Mesothelial cell of epicardium (in vitro differentiated cells): ENCODE results near the gene EEIG1. TPM values are rescaled to one million over a fixed set of nuclear protein-coding genes. Genes with fewer than 3 reads are reported as not detected.

ENCODE experiments used
- DNase-seq, 2 experiments: peaks; one replicate each; pipeline ENCODE4 v3.0.0; 2021; ENCODE audit warnings: low spot score in 2 of 2; ENCODE audit not compliant: unreplicated experiment in 2 of 2
- H3K27ac Mint-ChIP-seq: 2 replicates; pipeline ENCODE4 v1.8.0; 2021; ENCODE audit warnings: mixed read lengths
- H3K27me3 Mint-ChIP-seq: 2 replicates; pipeline ENCODE4 v1.8.0; 2021; ENCODE audit warnings: low read depth, mixed read lengths
- H3K36me3 Mint-ChIP-seq: 2 replicates; pipeline ENCODE4 v1.8.0; 2021; ENCODE audit warnings: mixed read lengths
- H3K4me1 Mint-ChIP-seq: 2 replicates; pipeline ENCODE4 v1.8.0; 2021; ENCODE audit warnings: mixed read lengths
- H3K4me3 Mint-ChIP-seq: 2 replicates; pipeline ENCODE4 v1.8.0; 2021; ENCODE audit warnings: mild to moderate bottlenecking, moderate library complexity, mixed read lengths
- H3K9me3 Mint-ChIP-seq: 2 replicates; pipeline ENCODE4 v1.8.0; 2021; ENCODE audit warnings: mixed read lengths
- total RNA-seq: library from RNA; stranded (reverse); gene quantifications from 3 replicates; pipeline ENCODE4 v1.2.1, GENCODE V29; 2021
- TF ChIP-seq, protein P1 (sequence below): fragments of 200-600 bp; sonication (generic); IDR thresholded peaks from one replicate; pipeline ENCODE4 v1.5.0; 2021; ENCODE audit warnings: antibody characterized with exemption; ENCODE audit not compliant: unreplicated experiment

EEIG1 gene
- total RNA-seq, 1 donor from 2014 or later = 67.4 TPM

GRCh38 chr9:127977009-127977883 is 3.5 kb downstream of the EEIG1 start:
- Mint-ChIP-seq H3K4me3 (peak overlapping the region; percentile 97), H3K9me3 (no peaks in the 10 kb centered on the region), H3K27ac (peak overlapping the region; percentile 75), H3K36me3 (no peaks in the 10 kb centered on the region), H3K4me1 (peaks cover 58% of the 10 kb centered on the region), H3K27me3 (no peaks in the 10 kb centered on the region)
- DNase-seq = no peak
- TF ChIP-seq, protein P1, sequence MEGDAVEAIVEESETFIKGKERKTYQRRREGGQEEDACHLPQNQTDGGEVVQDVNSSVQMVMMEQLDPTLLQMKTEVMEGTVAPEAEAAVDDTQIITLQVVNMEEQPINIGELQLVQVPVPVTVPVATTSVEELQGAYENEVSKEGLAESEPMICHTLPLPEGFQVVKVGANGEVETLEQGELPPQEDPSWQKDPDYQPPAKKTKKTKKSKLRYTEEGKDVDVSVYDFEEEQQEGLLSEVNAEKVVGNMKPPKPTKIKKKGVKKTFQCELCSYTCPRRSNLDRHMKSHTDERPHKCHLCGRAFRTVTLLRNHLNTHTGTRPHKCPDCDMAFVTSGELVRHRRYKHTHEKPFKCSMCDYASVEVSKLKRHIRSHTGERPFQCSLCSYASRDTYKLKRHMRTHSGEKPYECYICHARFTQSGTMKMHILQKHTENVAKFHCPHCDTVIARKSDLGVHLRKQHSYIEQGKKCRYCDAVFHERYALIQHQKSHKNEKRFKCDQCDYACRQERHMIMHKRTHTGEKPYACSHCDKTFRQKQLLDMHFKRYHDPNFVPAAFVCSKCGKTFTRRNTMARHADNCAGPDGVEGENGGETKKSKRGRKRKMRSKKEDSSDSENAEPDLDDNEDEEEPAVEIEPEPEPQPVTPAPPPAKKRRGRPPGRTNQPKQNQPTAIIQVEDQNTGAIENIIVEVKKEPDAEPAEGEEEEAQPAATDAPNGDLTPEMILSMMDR = no peak

DNA sequence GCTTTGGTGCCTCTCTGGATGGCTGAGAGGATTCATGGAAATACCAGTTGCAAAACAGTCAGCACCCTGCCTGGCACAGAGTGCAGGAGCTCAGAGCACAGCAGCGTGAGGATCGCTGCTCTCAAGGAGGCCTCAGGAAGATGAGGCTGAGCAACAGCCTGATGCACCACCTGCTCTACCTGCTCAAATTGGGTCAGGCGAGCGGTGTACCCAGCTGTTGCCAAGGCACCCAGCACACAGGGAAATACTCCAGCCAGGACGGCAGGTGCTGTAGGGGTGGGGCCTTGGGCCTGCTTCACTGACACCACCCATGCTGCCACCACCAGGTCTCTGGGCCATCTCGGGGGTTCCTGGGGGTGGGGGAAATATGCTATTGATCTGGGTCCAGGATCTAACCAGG is 4.3 kb downstream of the EEIG1 start:
- Mint-ChIP-seq H3K9me3 (no peaks in the 10 kb centered on the region), H3K27me3 (no peaks in the 10 kb centered on the region), H3K27ac (no peak overlapping the region), H3K36me3 (no peaks in the 10 kb centered on the region), H3K4me3 (peak overlapping the region; percentile 26), H3K4me1 (peaks cover 61% of the 10 kb centered on the region)
- TF ChIP-seq, protein P1 = no peak
- DNase-seq = no peak

- peaks cover 64% of the 10 kb centered on the region for H3K4me1 Mint-ChIP-seq
- H3K9me3 Mint-ChIP-seq = no peaks in the 10 kb centered on the region
- TF ChIP-seq, protein P1 = no peak
- H3K36me3 Mint-ChIP-seq = no peaks in the 10 kb centered on the region
- H3K27ac Mint-ChIP-seq = no peak overlapping the region
- no peaks in the 10 kb centered on the region for H3K27me3 Mint-ChIP-seq
- DNase-seq = no peak
- no peak overlapping the region for H3K4me3 Mint-ChIP-seq
Observed at GRCh38 chr9:127975376-127976315, 5.1 kb downstream of the EEIG1 start.

DNA sequence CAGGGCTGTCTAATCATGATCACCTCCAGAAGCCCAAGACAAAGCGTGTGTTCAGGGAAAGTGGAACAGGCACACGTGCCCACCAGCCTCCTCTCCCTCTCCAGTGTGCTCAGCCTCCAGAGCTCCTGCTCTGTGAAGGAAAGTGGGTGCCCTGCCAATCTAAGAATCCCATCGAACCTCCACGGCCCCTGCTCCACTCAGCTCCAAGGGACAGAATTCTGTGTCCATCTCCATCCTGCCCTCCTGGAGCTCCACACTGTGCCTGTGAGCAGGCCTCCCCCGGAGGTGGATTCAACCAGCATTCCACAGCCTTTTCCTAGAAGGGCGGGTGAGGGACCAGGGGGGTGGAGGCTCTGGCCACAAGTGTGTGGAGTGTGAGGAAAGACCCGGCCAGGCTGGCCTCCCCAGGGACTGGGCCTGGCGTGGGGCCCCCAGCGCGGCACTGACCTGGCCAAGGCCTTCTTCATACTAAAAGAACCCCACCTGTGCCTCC is 6.0 kb downstream of the EEIG1 start:
- no peaks in the 10 kb centered on the region for H3K9me3 Mint-ChIP-seq
- H3K4me3 Mint-ChIP-seq = no peak overlapping the region
- peaks cover 71% of the 10 kb centered on the region for H3K4me1 Mint-ChIP-seq
- TF ChIP-seq, protein P1 = no peak
- peak overlapping the region; percentile 69 for H3K27ac Mint-ChIP-seq
- no peaks in the 10 kb centered on the region for H3K27me3 Mint-ChIP-seq
- H3K36me3 Mint-ChIP-seq = no peaks in the 10 kb centered on the region
- DNase-seq = no peak

- no peaks in the 10 kb centered on the region for H3K9me3 Mint-ChIP-seq
- no peak for DNase-seq
- H3K4me3 Mint-ChIP-seq = no peak overlapping the region
- no peaks in the 10 kb centered on the region for H3K36me3 Mint-ChIP-seq
- H3K27me3 Mint-ChIP-seq = no peaks in the 10 kb centered on the region
- TF ChIP-seq, protein P1 = no peak
- H3K4me1 Mint-ChIP-seq = peaks cover 76% of the 10 kb centered on the region
- H3K27ac Mint-ChIP-seq = peak overlapping the region; percentile 69
Observed at GRCh38 chr9:127974001-127974768, 6.6 kb downstream of the EEIG1 start.
